PC-9 (cell line): ENCODE results near the gene CDR2L. TPM values are rescaled to one million over a fixed set of nuclear protein-coding genes. Genes with fewer than 3 reads are reported as not detected.
A peak's percentile ranks its signal among the peaks of the same experiment; 100 is the strongest.

Source experiments
- BruUV-seq: library from RNA; stranded (reverse); fragments of 400-500 nt; replicated peaks from 2 replicates; lab custom pipeline; 2021; lab: Mats Ljungman, UMichigan
- CTCF ChIA-PET: fragments of 300-600 bp; sonication (Branson Sonifier 250); formaldehyde crosslinking; loops from one replicate; lab custom pipeline; 2022; ENCODE audit warnings: antibody characterized with exemption; lab: Charles Lee
- POLR2A ChIA-PET: fragments of 300-600 bp; sonication (Branson Sonifier 250); formaldehyde crosslinking; loops from one replicate; lab custom pipeline; 2022; ENCODE audit warnings: antibody characterized with exemption; ENCODE audit not compliant: unreplicated experiment; lab: Charles Lee
- DNase-seq, 2 experiments: peaks; one replicate each; pipeline versions ENCODE4 v3.0.0 to v3.0.0-alpha.2; 2015 to 2022; ENCODE audit warnings: mixed read lengths in 1 of 2
- H2AFZ ChIP-seq: fragments of 200-600 bp; sonication (generic); 2 replicates; pipeline ENCODE4 v1.8.1; 2017; ENCODE audit warnings: antibody characterized with exemption
- H3F3A ChIP-seq: fragments of 200-600 bp; sonication (generic); 2 replicates; pipeline ENCODE4 v1.8.1; 2017; ENCODE audit warnings: antibody characterized with exemption, mild to moderate bottlenecking, low read depth; ENCODE audit not compliant: insufficient read depth
- H3K27ac ChIP-seq: fragments of 200-600 bp; sonication (generic); 2 replicates; pipeline ENCODE4 v1.6.1; 2016; ENCODE audit warnings: mixed run types
- H3K27me3 ChIP-seq: fragments of 200-600 bp; sonication (generic); 2 replicates; pipeline ENCODE4 v1.6.1; 2016; ENCODE audit warnings: low read depth, mixed run types; ENCODE audit not compliant: insufficient read depth
- H3K36me3 ChIP-seq: fragments of 200-600 bp; sonication (generic); 2 replicates; pipeline ENCODE4 v1.6.1; 2016; ENCODE audit warnings: low read depth, mixed run types
- H3K4me1 ChIP-seq: fragments of 200-600 bp; sonication (generic); replicated peaks from 2 replicates; pipeline ENCODE4 v1.6.1; 2016; ENCODE audit warnings: mixed run types; ENCODE audit not compliant: insufficient read depth
- H3K4me2 ChIP-seq: fragments of 200-600 bp; sonication (generic); 2 replicates; pipeline ENCODE4 v1.6.1; 2017; ENCODE audit warnings: mixed run types
- H3K4me3 ChIP-seq: fragments of 200-600 bp; sonication (generic); 2 replicates; pipeline ENCODE4 v1.6.1; 2016; ENCODE audit warnings: mixed run types
- H3K79me2 ChIP-seq: fragments of 200-600 bp; sonication (generic); 2 replicates; pipeline ENCODE4 v1.6.1; 2017; ENCODE audit warnings: low read depth, mixed run types
- H3K9me2 ChIP-seq: fragments of 200-600 bp; sonication (generic); 2 replicates; pipeline ENCODE4 v1.8.1; 2017; ENCODE audit warnings: mild to moderate bottlenecking; ENCODE audit not compliant: insufficient read depth
- H3K9me3 ChIP-seq: fragments of 200-600 bp; sonication (generic); 2 replicates; pipeline ENCODE4 v1.8.1; 2016; ENCODE audit warnings: low read depth; ENCODE audit not compliant: insufficient read depth
- H4K20me1 ChIP-seq: fragments of 200-600 bp; sonication (generic); 2 replicates; pipeline ENCODE4 v1.8.1; 2017; ENCODE audit not compliant: insufficient read depth
- EZH2 ChIP-seq: fragments of 200-600 bp; sonication (generic); IDR thresholded peaks from 2 replicates; pipeline ENCODE4 v1.8.0; 2017; ENCODE audit warnings: antibody characterized with exemption, low read depth
- intact Hi-C: fragments of 100-400 bp; cut with micrococcal nuclease; formaldehyde crosslinking; loops from one replicate; pipeline ENCODE4 v1.10.0; 2022; ENCODE audit not compliant: unreplicated experiment
- total RNA-seq: library from RNA; stranded (reverse); gene quantifications from 2 replicates; pipeline ENCODE4 v1.2.3, GENCODE V29; 2021
- TF ChIP-seq, protein P1 (sequence below): fragments of 200-600 bp; sonication (generic); conservative IDR thresholded peaks from 2 replicates; pipeline ENCODE4 v1.6.1; 2017; ENCODE audit warnings: mixed run types, antibody characterized with exemption, mild to moderate bottlenecking, moderate library complexity

CDR2L gene
- total RNA-seq, 1 experiment from 2014 or later, result 15.1 TPM

DNA sequence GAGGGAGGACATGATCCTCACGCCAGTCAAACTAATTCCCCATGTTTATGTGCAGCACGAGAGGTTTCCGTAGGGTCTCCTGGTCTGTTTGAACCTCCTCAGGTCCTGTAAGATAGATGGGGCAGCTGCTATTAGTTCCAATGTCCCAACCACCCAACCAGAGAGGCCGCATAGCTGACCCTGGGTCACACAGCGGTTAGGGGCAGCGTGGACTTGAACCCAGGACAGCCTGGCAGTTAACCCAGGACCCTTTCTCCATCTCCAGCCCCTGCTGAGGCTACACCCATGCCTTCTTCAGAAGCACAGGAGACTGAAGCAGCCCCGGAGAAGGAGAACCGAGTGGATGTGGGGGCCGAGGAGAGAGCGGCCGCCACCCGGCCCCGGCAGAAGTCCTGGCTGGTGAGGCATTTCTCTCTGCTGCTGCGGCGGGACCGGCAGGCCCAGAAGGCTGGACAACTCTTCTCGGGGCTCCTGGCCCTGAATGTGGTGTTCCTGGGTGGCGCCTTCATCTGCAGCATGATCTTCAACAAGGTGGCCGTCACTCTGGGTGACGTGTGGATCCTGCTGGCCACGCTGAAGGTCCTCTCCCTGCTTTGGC lies 46.2 kb upstream of the CDR2L start:
- CTCF ChIA-PET, result no interaction called here
- Histone ChIP-seq H3K79me2 (no peaks in the 10 kb centered on the region), H3K4me1 (peaks cover 24% of the 10 kb centered on the region), H3K36me3 (no peaks in the 10 kb centered on the region), H3K27ac (no peak overlapping the region), H2AFZ (no peak overlapping the region), H3K9me2 (no peaks in the 10 kb centered on the region), H3K4me3 (no peak overlapping the region), H3K9me3 (no peaks in the 10 kb centered on the region), H3K4me2 (no peak overlapping the region), H3F3A (peaks cover 19% of the 10 kb centered on the region; the same call in 1 of the 2 replicates), H4K20me1 (no peaks in the 10 kb centered on the region), H3K27me3 (peaks cover 21% of the 10 kb centered on the region)
- POLR2A ChIA-PET, result no interaction called here
- intact Hi-C loops, result no loop called here
- TF ChIP-seq, protein P1, sequence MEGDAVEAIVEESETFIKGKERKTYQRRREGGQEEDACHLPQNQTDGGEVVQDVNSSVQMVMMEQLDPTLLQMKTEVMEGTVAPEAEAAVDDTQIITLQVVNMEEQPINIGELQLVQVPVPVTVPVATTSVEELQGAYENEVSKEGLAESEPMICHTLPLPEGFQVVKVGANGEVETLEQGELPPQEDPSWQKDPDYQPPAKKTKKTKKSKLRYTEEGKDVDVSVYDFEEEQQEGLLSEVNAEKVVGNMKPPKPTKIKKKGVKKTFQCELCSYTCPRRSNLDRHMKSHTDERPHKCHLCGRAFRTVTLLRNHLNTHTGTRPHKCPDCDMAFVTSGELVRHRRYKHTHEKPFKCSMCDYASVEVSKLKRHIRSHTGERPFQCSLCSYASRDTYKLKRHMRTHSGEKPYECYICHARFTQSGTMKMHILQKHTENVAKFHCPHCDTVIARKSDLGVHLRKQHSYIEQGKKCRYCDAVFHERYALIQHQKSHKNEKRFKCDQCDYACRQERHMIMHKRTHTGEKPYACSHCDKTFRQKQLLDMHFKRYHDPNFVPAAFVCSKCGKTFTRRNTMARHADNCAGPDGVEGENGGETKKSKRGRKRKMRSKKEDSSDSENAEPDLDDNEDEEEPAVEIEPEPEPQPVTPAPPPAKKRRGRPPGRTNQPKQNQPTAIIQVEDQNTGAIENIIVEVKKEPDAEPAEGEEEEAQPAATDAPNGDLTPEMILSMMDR, result no peak
- no peak for TF ChIP-seq EZH2
- BruUV-seq, result no TSS peak
- DNase-seq, result no peak

DNA sequence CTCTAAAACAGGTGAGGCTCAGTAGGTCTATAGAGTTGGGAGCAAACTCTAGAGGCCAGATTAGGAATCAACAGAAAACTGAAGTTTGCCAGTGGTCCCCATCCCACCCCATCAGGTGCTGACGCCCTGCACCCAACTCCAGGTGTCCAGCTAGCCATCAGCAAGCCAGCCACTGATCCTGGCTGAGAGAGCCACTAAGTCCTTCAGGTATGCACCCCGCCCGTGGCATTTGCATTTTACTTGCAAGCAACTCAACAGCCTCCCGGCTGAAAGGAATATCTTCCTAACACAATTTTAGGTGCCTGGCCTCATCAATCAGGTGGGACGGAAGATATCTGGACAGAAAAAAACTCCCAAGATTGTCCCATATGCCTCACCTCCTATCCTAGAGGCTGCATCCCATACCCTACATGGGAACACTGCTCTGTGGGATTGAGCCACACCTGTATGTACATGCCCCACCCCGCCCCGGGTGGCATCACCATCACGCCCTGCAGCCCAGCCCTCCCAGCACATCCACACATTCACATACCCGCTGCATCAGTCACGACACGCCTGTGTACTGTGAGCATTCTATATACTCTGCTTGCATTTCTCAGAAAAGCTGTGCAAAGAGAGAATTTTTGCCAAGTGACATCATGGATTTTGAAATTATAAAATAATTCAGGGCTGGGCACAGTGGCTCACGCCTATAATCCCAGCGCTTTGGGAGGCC lies 43.5 kb upstream of the CDR2L start:
- ChIA-PET CTCF (interaction anchor here (1.0 kb wide), 1 partner anchor 13 kb away, joined by 4 read pairs; no protein-coding TSS in a partner anchor), POLR2A (no interaction called here)
- Histone ChIP-seq H3K27me3 (no peaks in the 10 kb centered on the region), H4K20me1 (no peaks in the 10 kb centered on the region), H3K4me3 (no peak overlapping the region), H3K79me2 (no peaks in the 10 kb centered on the region), H3F3A (peaks cover 19% of the 10 kb centered on the region; the same call in 1 of the 2 replicates), H2AFZ (no peak overlapping the region), H3K9me2 (no peaks in the 10 kb centered on the region), H3K27ac (peak overlapping the region; percentile 49), H3K4me2 (peak overlapping the region; percentile 38), H3K36me3 (no peaks in the 10 kb centered on the region), H3K4me1 (peaks cover 24% of the 10 kb centered on the region), H3K9me3 (no peaks in the 10 kb centered on the region)
- TF ChIP-seq, protein P1, result no peak
- TF ChIP-seq EZH2, result no peak
- BruUV-seq, result TSS peak; percentile 52
- intact Hi-C loops, result no loop called here
- peak; percentile 77 to 91 for DNase-seq

DNA sequence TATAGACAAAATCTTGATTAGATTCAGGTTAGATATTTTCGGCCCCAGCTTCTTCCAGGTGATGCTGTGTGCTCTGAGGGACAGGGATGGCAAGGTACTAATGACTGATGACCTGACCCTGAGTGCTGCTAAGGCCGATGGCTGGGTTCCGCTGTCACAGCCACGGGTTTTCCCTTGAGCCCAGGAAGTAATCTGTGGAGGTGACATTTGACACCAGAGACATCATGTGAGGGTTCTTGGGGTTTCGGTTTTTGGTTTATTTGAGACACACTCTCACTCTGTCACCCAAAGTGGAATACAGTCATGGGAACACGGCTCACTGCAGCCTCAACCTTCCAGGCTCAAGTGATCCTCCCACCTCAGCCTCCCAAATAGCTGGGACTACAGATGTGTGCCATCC lies 41.9 kb upstream of the CDR2L start:
- ChIA-PET POLR2A (no interaction called here), CTCF (interaction anchor here (0.5 to 0.6 kb wide), 4 partner anchors 14 to 195 kb away, joined by 5 to 11 read pairs (median 6); no protein-coding TSS in a partner anchor)
- H2AFZ ChIP-seq, result no peak overlapping the region
- no peaks in the 10 kb centered on the region for H3K9me3 ChIP-seq
- intact Hi-C loops, result no loop called here
- no peaks in the 10 kb centered on the region for H3K36me3 ChIP-seq
- peaks cover 19% of the 10 kb centered on the region; the same call in 1 of the 2 replicates for H3F3A ChIP-seq
- H3K4me2 ChIP-seq, result no peak overlapping the region
- no peak overlapping the region for H3K27ac ChIP-seq
- no peak overlapping the region for H3K4me3 ChIP-seq
- H3K9me2 ChIP-seq, result no peaks in the 10 kb centered on the region
- no peaks in the 10 kb centered on the region for H4K20me1 ChIP-seq
- no peak for DNase-seq
- H3K27me3 ChIP-seq, result no peaks in the 10 kb centered on the region
- no TSS peak for BruUV-seq
- TF ChIP-seq, protein P1, result no peak
- no peak for TF ChIP-seq EZH2
- peaks cover 29% of the 10 kb centered on the region for H3K4me1 ChIP-seq
- H3K79me2 ChIP-seq, result no peaks in the 10 kb centered on the region
